ENCODE results near the gene HSD11B1L.
A peak's percentile ranks its signal among the peaks of the same experiment; 100 is the strongest.
"Not testable (repeated sequence)": the region's sequence is repeated elsewhere in the genome, so short reads cannot be mapped to it uniquely, and the experiment has no call there.

The HSD11B1L gene

DNA sequence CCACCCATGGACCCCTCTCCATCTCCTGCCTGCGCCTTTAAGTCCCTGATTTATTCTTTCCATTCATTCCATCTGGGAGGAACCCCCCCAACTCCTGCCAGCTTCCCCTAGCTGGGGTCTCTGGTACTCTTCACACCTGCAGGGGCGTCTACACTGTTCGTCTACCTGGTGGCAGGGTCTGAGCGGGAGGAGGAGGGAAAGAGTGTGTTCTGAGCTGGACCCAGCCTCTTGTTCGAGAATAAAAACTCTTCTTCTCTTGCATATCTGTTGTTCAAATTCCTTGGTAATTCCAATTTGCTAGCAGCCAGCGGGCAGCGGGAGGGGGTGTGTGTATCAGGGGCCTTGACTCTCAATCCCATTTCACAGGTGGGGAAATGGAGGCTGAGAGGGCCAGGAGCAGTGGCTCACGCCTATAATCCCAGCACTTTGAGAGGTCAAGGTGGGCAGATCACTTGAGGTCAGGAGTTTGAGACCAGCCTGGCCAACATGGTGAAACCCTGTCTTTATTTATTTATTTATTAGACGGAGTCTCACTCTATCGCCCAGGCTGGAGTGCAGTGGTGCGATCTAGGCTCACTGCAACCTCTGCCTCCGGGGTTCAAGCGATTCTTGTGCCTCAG lies 7.5 kb downstream of the HSD11B1L start:
- DNase-seq, result not testable (repeated sequence)

DNA sequence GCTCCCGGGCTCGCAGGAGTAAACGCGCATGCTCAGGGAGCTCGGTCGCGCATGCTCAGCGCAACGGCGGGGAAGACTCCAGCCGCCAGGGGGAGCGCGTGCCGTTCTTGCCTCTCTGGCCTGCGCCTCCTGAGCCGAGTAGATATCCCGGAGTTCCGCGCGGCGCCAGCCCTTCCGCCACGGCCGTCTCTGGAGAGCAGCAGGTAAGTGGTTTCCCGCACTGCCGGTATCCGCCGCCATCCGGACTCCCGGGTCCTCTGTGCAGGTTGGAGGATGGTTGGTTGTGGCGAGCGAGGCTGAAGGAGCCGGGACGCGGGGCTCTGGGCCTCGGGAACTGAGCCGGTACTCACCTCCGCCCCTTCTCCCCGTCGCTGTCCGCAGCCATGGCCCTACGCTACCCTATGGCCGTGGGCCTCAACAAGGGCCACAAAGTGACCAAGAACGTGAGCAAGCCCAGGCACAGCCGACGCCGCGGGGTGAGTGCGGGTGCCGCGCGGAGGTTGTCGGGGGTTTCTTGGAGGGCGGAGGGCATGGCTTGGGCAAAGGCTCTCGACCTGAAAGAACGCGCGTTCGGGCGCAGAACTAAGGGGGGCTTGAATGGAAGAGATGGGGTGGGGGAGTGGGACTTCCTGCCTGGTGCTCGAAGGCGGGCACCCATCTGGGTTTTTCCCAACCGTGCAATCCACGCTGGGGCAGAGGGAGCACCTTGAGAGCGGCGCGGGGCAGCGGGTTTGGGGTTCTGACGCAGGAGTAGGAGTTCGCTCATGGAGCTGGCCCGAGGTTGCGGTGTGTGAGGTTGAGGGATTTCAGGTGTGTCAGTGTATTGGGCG lies 9.5 kb downstream of the HSD11B1L start, which contains the start of gene RPL36:
RPL36 (plus strand) TSS at position 171 of the 830 bp plus-strand sequence; CDS start at position 384, 213 bp downstream.
- DNase-seq, result peak; percentile 100

- DNase-seq, result peak; percentile 57
Observed at GRCh38 chr19:5690955-5691821, 10.4 kb downstream of the HSD11B1L start.

GRCh38 chr19:5691822-5692722 lies 11.2 kb downstream of the HSD11B1L start:
- DNase-seq, result no peak

DNA sequence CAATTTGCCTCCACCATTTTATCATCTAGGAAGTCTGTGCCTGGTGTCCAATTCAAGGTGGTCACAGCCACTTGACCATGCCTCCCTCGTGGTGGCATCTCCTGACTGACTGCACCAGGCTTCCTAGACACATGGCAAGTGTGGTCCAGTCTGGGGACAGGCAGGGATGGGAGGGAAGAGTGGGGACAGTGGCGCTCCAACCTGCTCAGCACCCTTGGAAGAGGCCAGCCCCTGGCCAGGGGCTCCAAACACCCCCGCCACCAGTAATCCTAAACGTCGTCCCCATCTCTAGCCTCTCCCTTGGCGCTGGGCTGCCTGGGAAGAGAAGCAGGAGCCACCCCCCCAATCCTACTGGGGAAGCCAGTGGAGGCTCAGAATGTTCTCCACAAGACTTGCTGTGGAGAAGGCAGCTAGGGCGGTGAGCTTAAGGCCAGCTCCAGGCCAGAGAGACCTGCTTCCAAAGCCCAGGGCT lies 11.9 kb downstream of the HSD11B1L start:
- DNase-seq, result no peak

DNA sequence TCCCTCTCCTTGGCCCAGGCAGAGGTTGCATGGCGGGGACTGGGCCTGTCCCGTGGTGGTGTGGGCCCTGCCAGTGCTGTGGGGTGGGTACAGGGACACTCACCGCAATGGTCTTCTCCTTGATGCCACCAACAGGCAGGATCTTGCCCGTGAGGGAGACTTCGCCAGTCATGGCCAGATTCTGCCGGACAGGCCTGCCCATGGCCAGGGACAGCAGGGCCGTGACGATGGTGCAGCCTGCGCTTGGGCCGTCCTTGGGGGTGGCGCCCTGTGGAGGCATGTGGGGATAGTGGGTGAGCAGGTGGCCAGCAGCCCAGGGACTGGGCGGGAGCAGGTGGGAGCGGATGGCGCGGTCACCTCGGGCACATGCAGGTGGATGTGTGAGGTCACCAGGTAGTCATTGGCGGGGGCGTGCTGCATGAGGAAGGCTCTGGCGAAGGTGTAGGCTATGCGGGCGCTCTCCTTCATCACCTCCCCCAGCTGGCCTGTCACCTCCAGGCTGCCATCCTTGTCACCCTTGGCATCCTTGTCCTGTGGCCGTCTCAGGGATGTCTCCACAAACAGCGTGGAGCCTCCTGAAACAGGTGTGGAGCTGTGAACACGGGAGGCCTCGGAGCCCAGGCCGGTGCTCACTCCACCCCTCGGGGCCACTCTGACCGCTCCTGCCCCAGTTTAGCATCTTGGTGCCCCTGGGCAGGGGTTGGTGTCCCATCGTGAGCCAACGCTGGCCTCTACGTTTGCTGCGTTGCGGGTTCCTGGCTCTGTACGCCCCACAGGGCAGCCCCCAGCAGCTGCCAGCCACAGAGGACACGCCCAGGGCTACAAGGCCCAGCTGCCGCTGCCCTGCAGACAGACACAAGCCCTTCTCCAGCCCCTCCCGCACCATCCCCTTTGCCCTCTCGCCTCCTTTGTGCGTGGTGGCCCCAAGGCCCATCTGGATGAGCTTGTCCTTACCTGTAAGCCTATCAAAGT lies 12.7 kb downstream of the HSD11B1L start:
- DNase-seq, result no peak

GRCh38 chr19:5694167-5694955 lies 13.5 kb downstream of the HSD11B1L start:
- no peak for DNase-seq

- no peak for DNase-seq
Observed at GRCh38 chr19:5694956-5695648, 14.3 kb downstream of the HSD11B1L start.

DNA sequence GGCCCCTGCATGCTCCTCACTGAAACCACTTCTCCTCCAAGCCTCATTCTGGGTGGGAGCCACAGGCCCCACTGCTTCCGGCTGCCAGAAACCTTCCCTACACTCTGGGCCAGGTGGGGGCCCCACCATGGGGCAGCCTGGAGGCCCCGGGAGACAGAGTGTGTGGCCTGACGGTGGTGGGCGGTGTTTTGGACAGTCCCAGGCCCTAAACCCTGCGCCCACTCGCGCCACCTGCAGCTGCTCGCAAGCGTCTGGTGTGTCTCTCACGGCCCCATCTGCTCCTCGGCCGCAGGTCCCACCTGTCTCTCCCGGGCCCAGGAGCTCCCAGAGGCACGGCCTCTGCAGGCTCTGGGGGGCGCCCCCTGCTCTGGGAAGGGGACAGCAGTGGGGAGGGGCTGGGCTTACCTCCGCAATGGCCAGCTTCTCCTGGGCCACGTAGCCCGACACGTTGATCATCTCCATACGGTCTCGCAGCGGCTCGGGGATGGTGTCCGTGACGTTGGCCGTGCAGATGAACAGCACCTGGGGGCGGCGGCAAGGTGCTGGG lies 14.9 kb downstream of the HSD11B1L start:
- DNase-seq, result no peak

DNA sequence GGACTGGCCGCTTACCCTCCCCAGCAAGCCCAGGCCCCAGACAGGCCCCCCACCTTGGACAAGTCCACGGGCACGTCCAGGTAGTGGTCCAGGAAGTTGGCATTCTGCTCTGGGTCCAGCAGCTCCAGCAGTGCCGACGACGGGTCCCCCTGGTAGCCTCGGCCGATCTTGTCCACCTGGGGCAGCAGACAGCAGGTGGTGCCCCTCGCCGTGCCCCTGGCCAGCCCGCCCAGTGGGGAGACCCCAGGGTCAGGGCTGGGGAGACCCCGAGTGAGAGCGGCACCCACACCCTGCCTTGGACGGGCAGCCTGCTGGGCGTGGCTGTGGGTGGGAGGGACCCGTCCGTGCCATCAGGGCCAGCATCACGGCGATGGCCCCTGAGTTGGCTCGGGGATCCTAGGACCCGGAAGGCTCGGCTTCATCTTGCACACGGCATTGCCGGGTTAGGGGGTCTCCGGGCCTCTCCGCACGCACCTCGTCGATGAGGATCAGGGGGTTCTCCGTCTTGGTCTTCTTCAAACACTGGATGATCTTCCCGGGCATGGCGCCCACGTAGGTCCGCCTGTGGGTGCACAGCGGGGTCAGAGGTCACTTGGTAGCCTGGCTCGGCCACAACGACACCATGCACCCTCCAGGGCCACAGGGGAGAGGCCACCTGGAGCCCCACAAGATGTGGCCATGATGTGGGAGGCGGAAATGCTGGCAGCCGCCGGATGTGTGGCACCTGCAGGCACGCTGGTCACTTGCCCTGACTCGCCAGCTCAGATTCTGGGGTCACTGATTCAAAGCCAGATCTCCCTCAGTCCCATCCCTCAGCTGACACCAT lies 15.6 kb downstream of the HSD11B1L start:
- DNase-seq, result no peak

GRCh38 chr19:5697022-5697889 lies 16.4 kb downstream of the HSD11B1L start:
- DNase-seq, result no peak

DNA sequence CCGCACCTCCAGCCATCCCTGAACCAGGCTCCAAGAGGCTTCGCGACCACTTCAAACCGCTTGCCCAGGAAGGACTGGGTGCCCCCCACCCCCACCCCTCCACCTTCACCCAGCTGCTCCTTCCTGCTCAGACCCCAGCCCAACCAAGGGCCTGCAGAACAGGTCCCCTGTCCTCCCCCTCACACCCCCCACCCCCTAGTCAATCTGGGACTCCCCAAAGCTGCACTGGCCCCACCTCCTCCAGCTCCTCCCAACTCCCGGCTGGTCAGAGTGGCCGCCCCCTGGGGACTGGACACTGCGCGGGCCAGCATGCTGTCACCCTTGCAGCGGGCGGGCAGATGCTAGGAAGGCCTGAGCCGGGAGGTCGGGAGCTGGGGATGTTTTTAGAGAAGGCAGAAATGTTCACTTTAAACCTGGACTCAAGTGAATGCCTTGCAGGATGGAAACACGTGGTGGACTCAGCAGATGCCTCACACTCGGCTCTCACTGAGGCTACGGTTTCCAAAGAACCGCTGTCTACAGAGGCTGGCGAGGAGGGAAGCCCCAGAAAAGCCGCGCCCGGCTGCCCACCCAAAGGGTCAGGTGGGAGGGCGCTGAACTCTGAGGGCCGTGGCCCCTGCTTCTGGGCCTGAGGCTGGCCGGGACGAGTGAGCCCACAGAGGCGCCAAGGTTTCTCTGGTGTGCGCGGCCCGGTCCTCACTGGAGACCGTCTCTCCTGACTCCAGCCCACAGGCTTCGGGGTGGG lies 17.2 kb downstream of the HSD11B1L start:
- DNase-seq, result no peak

DNA sequence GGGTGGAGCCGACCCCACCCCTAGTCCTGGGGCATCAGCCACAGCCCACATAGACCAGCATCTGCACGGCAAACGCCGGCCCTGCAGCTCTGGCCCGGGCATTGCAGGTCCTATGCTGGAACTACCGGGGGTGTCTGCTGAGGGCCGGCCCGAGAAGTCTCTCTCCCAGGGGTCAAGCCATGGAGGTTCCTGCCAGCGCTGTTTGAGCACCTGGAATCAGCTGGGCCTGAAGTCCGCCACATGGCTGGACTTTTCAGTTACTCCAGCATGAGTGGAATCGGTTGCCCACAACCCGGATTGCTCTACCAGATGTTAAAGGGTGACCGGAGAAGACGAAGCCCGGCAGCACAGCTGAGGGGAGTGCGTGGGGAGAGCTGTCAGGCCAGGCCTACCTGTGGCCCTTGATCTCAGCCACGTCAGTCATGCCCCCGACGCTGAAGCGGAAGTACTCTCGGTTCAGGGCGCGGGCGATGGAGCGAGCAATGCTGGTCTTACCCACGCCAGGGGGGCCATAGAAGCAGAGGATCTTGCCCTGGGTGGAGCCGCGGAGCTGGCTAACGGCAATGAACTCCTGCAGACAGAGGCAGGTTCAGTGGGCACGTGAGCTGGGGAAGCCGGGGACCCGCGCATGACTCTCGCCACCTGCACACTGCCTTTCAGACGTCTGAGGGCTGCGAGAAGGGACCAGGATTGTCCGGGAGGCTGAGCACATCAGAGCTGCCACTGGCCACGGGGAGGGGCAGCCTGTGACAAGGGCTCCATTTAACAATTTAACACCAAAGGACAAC lies 18.0 kb downstream of the HSD11B1L start:
- no peak for DNase-seq

- no peak for DNase-seq
Observed at GRCh38 chr19:5700455-5701092, 19.7 kb downstream of the HSD11B1L start.

GRCh38 chr19:5702053-5702410 lies 21.2 kb downstream of the HSD11B1L start:
- DNase-seq, result not testable (repeated sequence)
